Endodermal cell (in vitro differentiated cells): ENCODE measurements around the gene VDR. TPM values are rescaled to one million over a fixed set of nuclear protein-coding genes. Genes with fewer than 3 reads are reported as not detected.

Experiments used
- DNase-seq: peaks from one replicate; pipeline ENCODE4 v3.0.0-alpha.2; 2017
- H3K27ac ChIP-seq: 2 replicates; pipeline ENCODE4 v1.5.1; 2013; ENCODE audit warnings: mild to moderate bottlenecking, low read depth, low read length, moderate library complexity
- H3K27me3 ChIP-seq: 2 replicates; pipeline ENCODE4 v1.6.1; 2013; ENCODE audit warnings: mild to moderate bottlenecking, low read length, moderate library complexity; ENCODE audit not compliant: insufficient read depth, control insufficient read depth, poor library complexity, severe bottlenecking
- H3K36me3 ChIP-seq: 2 replicates; pipeline ENCODE4 v1.7.0; 2013; ENCODE audit warnings: mild to moderate bottlenecking, low read length, moderate library complexity; ENCODE audit not compliant: control insufficient read depth, insufficient read depth
- H3K4me1 ChIP-seq: one replicate; pipeline ENCODE4 v1.7.0; 2013; ENCODE audit warnings: low read length; ENCODE audit not compliant: control insufficient read depth, insufficient read depth
- H3K4me3 ChIP-seq: 2 replicates; pipeline ENCODE4 v1.5.1; 2013; ENCODE audit warnings: mild to moderate bottlenecking, low read length, moderate library complexity
- H3K9ac ChIP-seq: 2 replicates; pipeline ENCODE4 v1.6.1; 2013; ENCODE audit warnings: mild to moderate bottlenecking, low read length, moderate library complexity; ENCODE audit not compliant: poor library complexity, severe bottlenecking; ENCODE audit errors: extremely low read depth
- H3K9me3 ChIP-seq: 2 replicates; pipeline ENCODE4 v1.6.1; 2013; ENCODE audit warnings: mild to moderate bottlenecking, low read length, moderate library complexity; ENCODE audit not compliant: control insufficient read depth
- H3K27ac Mint-ChIP-seq: 2 replicates; pipeline ENCODE4 v1.8.0; 2020; ENCODE audit warnings: mixed read lengths
- H3K27me3 Mint-ChIP-seq: 2 replicates; pipeline ENCODE4 v1.8.0; 2021; ENCODE audit warnings: mild to moderate bottlenecking, mixed read lengths; ENCODE audit not compliant: insufficient read depth
- H3K36me3 Mint-ChIP-seq: 2 replicates; pipeline ENCODE4 v1.8.0; 2020; ENCODE audit warnings: low read depth, mixed read lengths
- H3K4me1 Mint-ChIP-seq: 2 replicates; pipeline ENCODE4 v1.8.0; 2020; ENCODE audit warnings: mixed read lengths
- H3K4me3 Mint-ChIP-seq: 2 replicates; pipeline ENCODE4 v1.8.0; 2020; ENCODE audit warnings: mild to moderate bottlenecking, moderate library complexity, mixed read lengths
- H3K9me3 Mint-ChIP-seq: 2 replicates; pipeline ENCODE4 v1.8.0; 2020; ENCODE audit warnings: mild to moderate bottlenecking, mixed read lengths
- WGBS, 2 experiments: methylation state at CpG; one replicate each; pipeline versions ENCODE4 v1.1.5 to v1.1.7; 2013; ENCODE audit warnings: missing lambda C conversion rate in 2 of 2, mixed read lengths in 1 of 2; ENCODE audit not compliant: insufficient coverage in 1 of 2, insufficient read length in 1 of 2; 5-methylcytosine and 5-hydroxymethylcytosine counted together
- total RNA-seq, 2 donors: library from RNA; stranded (reverse); fragmentation: NEBNext Ultra II Directional in 1 of 2; extraction: Animal tissue kit (Norgen Biotek cat#: 25700) in 1 of 2; gene quantifications; 2 replicates in 1 of 2; 3 replicates in 1 of 2; pipeline ENCODE4 v1.2.1, GENCODE V29; 2021
- TF ChIP-seq, protein P1 (sequence below): fragments of 200-600 bp; sonication (generic); conservative IDR thresholded peaks from 2 replicates; pipeline ENCODE4 v1.5.0; 2021; ENCODE audit warnings: antibody characterized with exemption, mild to moderate bottlenecking

VDR gene
- total RNA-seq, 2 donors from 2014 or later = 0.04 TPM; not detected in 1

DNA sequence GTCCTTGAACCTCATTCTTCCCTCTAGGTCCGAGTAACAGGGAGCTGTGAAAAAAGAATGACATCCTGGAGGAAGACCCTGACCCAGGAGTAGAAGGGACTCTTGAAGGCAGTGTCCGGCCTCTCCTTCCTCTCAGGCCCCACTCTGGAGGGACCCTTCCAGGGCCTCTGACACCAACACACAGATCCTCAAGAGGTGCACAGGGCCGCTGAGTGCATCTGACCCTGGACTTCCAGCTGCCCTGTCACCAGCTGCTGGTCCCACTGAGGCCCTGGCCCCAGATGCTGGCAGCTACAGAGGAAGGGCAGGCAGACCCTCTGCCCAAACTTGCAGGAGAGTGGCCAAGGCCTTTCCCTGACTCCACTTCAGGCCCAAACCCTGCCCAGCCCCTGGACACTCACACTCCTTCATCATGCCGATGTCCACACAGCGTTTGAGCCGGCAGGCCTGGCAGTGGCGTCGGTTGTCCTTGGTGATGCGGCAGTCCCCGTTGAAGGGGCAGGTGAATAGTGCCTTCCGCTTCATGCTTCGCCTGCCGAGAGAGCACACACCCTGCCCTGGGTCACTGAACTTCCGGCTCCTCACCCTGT, 40.1 kb downstream of the VDR start:
- no peak overlapping the region for H3K27ac ChIP-seq
- Mint-ChIP-seq H3K4me3 (no peak overlapping the region), H3K9me3 (no peaks in the 10 kb centered on the region), H3K27ac (no peak overlapping the region), H3K27me3 (peaks cover 4% of the 10 kb centered on the region), H3K36me3 (no peaks in the 10 kb centered on the region), H3K4me1 (no peaks in the 10 kb centered on the region)
- H3K9me3 ChIP-seq = no peaks in the 10 kb centered on the region
- no peak overlapping the region for H3K4me3 ChIP-seq
- H3K27me3 ChIP-seq = no peaks in the 10 kb centered on the region
- no peaks in the 10 kb centered on the region for H3K4me1 ChIP-seq
- TF ChIP-seq, protein P1, sequence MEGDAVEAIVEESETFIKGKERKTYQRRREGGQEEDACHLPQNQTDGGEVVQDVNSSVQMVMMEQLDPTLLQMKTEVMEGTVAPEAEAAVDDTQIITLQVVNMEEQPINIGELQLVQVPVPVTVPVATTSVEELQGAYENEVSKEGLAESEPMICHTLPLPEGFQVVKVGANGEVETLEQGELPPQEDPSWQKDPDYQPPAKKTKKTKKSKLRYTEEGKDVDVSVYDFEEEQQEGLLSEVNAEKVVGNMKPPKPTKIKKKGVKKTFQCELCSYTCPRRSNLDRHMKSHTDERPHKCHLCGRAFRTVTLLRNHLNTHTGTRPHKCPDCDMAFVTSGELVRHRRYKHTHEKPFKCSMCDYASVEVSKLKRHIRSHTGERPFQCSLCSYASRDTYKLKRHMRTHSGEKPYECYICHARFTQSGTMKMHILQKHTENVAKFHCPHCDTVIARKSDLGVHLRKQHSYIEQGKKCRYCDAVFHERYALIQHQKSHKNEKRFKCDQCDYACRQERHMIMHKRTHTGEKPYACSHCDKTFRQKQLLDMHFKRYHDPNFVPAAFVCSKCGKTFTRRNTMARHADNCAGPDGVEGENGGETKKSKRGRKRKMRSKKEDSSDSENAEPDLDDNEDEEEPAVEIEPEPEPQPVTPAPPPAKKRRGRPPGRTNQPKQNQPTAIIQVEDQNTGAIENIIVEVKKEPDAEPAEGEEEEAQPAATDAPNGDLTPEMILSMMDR = no peak
- WGBS, 2 experiments = 91 to 94% methylated on average over 9 to 14 of the region's 14 CpGs
- H3K9ac ChIP-seq = no peak overlapping the region
- H3K36me3 ChIP-seq = no peaks in the 10 kb centered on the region
- peak; percentile 35 for DNase-seq

DNA sequence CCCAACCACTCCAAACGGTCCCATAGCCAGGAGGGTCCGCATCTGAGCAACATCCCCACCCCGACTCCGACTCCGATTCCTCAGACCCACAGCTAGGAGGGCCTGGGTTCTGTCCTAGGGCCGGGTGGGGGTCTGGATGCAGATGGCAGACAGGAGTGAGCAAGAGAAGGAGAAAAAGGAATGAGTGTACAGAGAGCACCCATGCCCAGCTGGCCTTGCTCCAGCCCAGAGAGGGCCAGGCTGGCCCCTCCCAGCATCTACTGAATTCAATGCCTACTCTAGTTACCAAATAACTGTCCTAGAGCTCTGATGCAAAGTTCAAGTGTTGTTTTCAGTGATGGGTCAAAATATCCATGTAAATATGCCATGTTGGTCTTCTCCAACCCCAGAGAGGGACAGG, 40.8 kb downstream of the VDR start:
- Histone ChIP-seq H3K9me3 (no peaks in the 10 kb centered on the region), H3K9ac (no peak overlapping the region)
- 87% methylated on average over 6 of the region's 6 CpGs; no CpG with 5 or more reads in 1 of the 2 experiments for WGBS, 2 experiments

DNA sequence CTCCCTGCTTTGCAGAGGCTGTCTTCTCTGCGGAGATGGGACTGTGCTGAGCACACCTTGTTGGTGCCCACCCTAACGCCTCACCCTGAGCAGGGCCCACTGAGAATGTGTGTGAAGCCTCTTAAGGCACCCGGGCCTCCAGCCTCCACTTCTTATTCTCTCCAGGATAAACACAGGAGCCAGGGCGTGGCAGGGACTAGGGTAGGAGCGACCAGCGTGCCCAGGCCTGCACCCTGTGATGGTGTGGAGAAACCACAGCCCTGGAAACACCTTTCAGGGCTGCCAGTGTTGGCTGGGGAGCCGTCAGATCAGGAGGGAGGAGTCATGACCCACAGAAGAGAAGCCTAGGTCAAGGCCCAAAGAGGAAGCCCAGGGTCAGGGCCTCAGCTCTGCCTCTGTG, 41.3 kb downstream of the VDR start:
- Histone ChIP-seq H3K9me3 (no peaks in the 10 kb centered on the region), H3K27ac (no peak overlapping the region), H3K9ac (no peak overlapping the region), H3K4me1 (no peaks in the 10 kb centered on the region), H3K4me3 (no peak overlapping the region), H3K36me3 (no peaks in the 10 kb centered on the region), H3K27me3 (no peaks in the 10 kb centered on the region)
- peak; percentile 35 for DNase-seq
- TF ChIP-seq, protein P1 = no peak
- Mint-ChIP-seq H3K36me3 (no peaks in the 10 kb centered on the region), H3K27ac (no peak overlapping the region), H3K4me3 (no peak overlapping the region), H3K9me3 (no peaks in the 10 kb centered on the region), H3K27me3 (peaks cover 6% of the 10 kb centered on the region), H3K4me1 (no peaks in the 10 kb centered on the region)
- 88 to 98% methylated on average over 6 to 7 of the region's 7 CpGs for WGBS, 2 experiments

More for the DNA sequence above, 40.8 kb downstream of the VDR start:
- Histone ChIP-seq H3K4me1 (no peaks in the 10 kb centered on the region), H3K4me3 (no peak overlapping the region), H3K27ac (no peak overlapping the region), H3K36me3 (no peaks in the 10 kb centered on the region), H3K27me3 (no peaks in the 10 kb centered on the region)
- Mint-ChIP-seq H3K4me3 (no peak overlapping the region), H3K9me3 (no peaks in the 10 kb centered on the region), H3K36me3 (no peaks in the 10 kb centered on the region), H3K27me3 (peaks cover 4% of the 10 kb centered on the region), H3K4me1 (no peaks in the 10 kb centered on the region), H3K27ac (no peak overlapping the region)
- peak; percentile 31 for DNase-seq
- TF ChIP-seq, protein P1 = no peak
